K562 (cell line): Measurements from ENCODE around the gene STK36. TPM values are rescaled to one million over a fixed set of nuclear protein-coding genes. Genes with fewer than 3 reads are reported as not detected.

ENCODE experiments used
- ATF4 ChIP-seq: fragments of 450-650 bp; formaldehyde crosslinking; IDR thresholded peaks from 2 replicates; pipeline ENCODE4 v1.4.0; 2022; ENCODE audit warnings: mild to moderate bottlenecking, moderate library complexity
- CEBPB ChIP-seq: fragments of 450-650 bp; IDR thresholded peaks from 2 replicates; pipeline ENCODE4 v1.6.1; 2016; ENCODE audit warnings: missing genetic modification characterization, missing compliant biosample characterization
- HDAC3 ChIP-seq: fragments of 450-650 bp; IDR thresholded peaks from 2 replicates; pipeline ENCODE4 v1.6.1; 2018; ENCODE audit warnings: borderline replicate concordance, mild to moderate bottlenecking, moderate library complexity; ENCODE audit not compliant: partially characterized antibody
- HNRNPH1 ChIP-seq: fragments of 200-400 bp; formaldehyde crosslinking; optimal IDR thresholded peaks from 2 replicates; pipeline ENCODE3; 2017; ENCODE audit warnings: low read depth, mild to moderate bottlenecking, low read length, moderate library complexity
- MAFG ChIP-seq: fragments of 450-650 bp; conservative IDR thresholded peaks from 2 replicates; pipeline ENCODE4 v1.6.1; 2016; ENCODE audit warnings: missing genetic modification characterization, missing compliant biosample characterization
- MAFK ChIP-seq: IDR thresholded peaks from 2 replicates; pipeline ENCODE4 v1.6.1; 2011; ENCODE audit warnings: low read length, improper control_type of control experiment
- NFYB ChIP-seq: IDR thresholded peaks from 2 replicates; pipeline ENCODE4 v1.6.1; 2011; ENCODE audit warnings: mild to moderate bottlenecking, moderate library complexity; ENCODE audit not compliant: insufficient read length; ENCODE audit errors: extremely low read depth
- RBM15 ChIP-seq: fragments of 200-400 bp; formaldehyde crosslinking; IDR thresholded peaks from 2 replicates; pipeline ENCODE4 v1.6.1; 2018; ENCODE audit warnings: mild to moderate bottlenecking, low read length, moderate library complexity; ENCODE audit not compliant: insufficient read depth
- SMARCA4 ChIP-seq: fragments of 450-650 bp; IDR thresholded peaks from 2 replicates; pipeline ENCODE4 v1.6.1; 2016
- TCF15 ChIP-seq: fragments of 250-450 bp; sonication (Bioruptor Pico); IDR thresholded peaks from 2 replicates; pipeline ENCODE4 v1.8.0; 2022; ENCODE audit warnings: moderate library complexity, mild to moderate bottlenecking, inconsistent platforms
- TEAD1 ChIP-seq, 2 experiments: fragments of 450-650 bp in 1 of 2; sonication (generic) in 1 of 2; formaldehyde crosslinking; IDR thresholded peaks; 2 replicates each; pipeline versions ENCODE4 v1.4.0 to v1.8.0; 2020 to 2022; ENCODE audit warnings: mild to moderate bottlenecking in 2 of 2, missing genetic modification reagents in 1 of 2
- ZBTB5 ChIP-seq: fragments of 450-650 bp; IDR thresholded peaks from 2 replicates; pipeline ENCODE4 v1.6.1; 2017; ENCODE audit warnings: antibody characterized with exemption
- ZNF583 ChIP-seq: fragments of 250-450 bp; sonication (Bioruptor Pico); IDR thresholded peaks from 2 replicates; pipeline ENCODE4 v1.4.0; 2020
- ZNF592 ChIP-seq: fragments of 450-650 bp; IDR thresholded peaks from 2 replicates; pipeline ENCODE4 v1.6.1; 2017; ENCODE audit warnings: antibody characterized with exemption, mild to moderate bottlenecking
- polyA plus RNA-seq, 8 experiments: library from polyadenylated mRNA; depleted of rRNA in 4 of 8; stranded (reverse) in 5 of 8; unstranded in 3 of 8; fragments of >200 nt; fragmentation: Nextera tagmentation in 2 of 8; fragmentation: Illumina TruSeq in 1 of 8; extraction: Ambion mirVana in 2 of 8; extraction: Trizol in 1 of 8; gene quantifications; 2 replicates each; pipeline versions ENCODE4 v1.2.1 to v1.2.3, GENCODE V29; 2011 to 2014; ENCODE audit warnings: inconsistent platforms in 1 of 8, missing spikeins in 1 of 8
- total RNA-seq, 7 experiments: library from RNA; depleted of rRNA in 6 of 7; stranded (reverse); fragments of >200 nt in 6 of 7; fragmentation: Illumina TruSeq in 2 of 7; extraction: Trizol in 2 of 7; gene quantifications; 2 replicates each; pipeline versions ENCODE4 v1.2.1 to v1.2.3, GENCODE V29; 2011 to 2021; ENCODE audit warnings: low replicate concordance in 1 of 7

The STK36 gene
- total and polyA plus RNA-seq, 9 of the 15 experiments (the other 6 are each of a cell fraction or from before 2014, with no cell fraction given) = 3.5 to 12.4 (median 6.7) TPM

- TF ChIP-seq ATF4 (CRISPR knock-in tag) (peak; percentile 69), HDAC3 (no peak), TEAD1 (CRISPR knock-in tag; IDR thresholded peaks at IDR 0.05) (0 out of 4 replicates have a peak, but pooled peaks of 1 of the 2 experiments have one; percentile 26), HNRNPH1 (no peak), ZNF583 (peak; percentile 53; the same call in 1 of the 2 replicates), MAFG (tag) (peak; percentile 80), RBM15 (no peak), ZNF592 (peak; percentile 96), NFYB (no peak), MAFK (0 out of 2 replicates have a peak, but pooled peaks have one; percentile 49), TCF15 (0 out of 2 replicates have a peak, but pooled peaks have one; percentile 63), CEBPB (tag) (peak; percentile 95), ZBTB5 (peak; percentile 90), SMARCA4 (peak; percentile 55; the same call in 1 of the 2 replicates)
Observed at GRCh38 chr2:218745160-218745558, 73.3 kb downstream of the STK36 start (continued).
